HG03139 (cell line): ENCODE data around the gene SBK2.
"Not testable (repeated sequence)": the region's sequence is repeated elsewhere in the genome, so short reads cannot be mapped to it uniquely, and the experiment has no call there.

ENCODE experiments used
- ATAC-seq: cut with Tn5 transposase; IDR thresholded peaks from one replicate; pipeline ENCODE4 v1.9.1; 2021; ENCODE audit not compliant: unreplicated experiment

The SBK2 gene

GRCh38 chr19:55503157-55503501, 33.8 kb downstream of the SBK2 start:
- ATAC-seq, result no peak

- no peak for ATAC-seq
Observed at GRCh38 chr19:55502197-55502952, 34.6 kb downstream of the SBK2 start.

- ATAC-seq, result no peak
Observed at GRCh38 chr19:55500368-55500952, 36.5 kb downstream of the SBK2 start.

GRCh38 chr19:55498246-55498840, 38.6 kb downstream of the SBK2 start:
- ATAC-seq, result no peak

GRCh38 chr19:55497763-55498162, 39.2 kb downstream of the SBK2 start:
- ATAC-seq, result no peak

- not testable (repeated sequence) for ATAC-seq
Observed at GRCh38 chr19:55496820-55497219, 40.1 kb downstream of the SBK2 start.

- no peak for ATAC-seq
Observed at GRCh38 chr19:55495646-55496349, 41.1 kb downstream of the SBK2 start.

- no peak for ATAC-seq
Observed at GRCh38 chr19:55494172-55494761, 42.7 kb downstream of the SBK2 start.

GRCh38 chr19:55493645-55494171, 43.2 kb downstream of the SBK2 start:
- no peak for ATAC-seq

- no peak for ATAC-seq
Observed at GRCh38 chr19:55493052-55493644, 43.8 kb downstream of the SBK2 start.

GRCh38 chr19:55492362-55492944, 44.5 kb downstream of the SBK2 start:
- ATAC-seq, result no peak

- ATAC-seq, result no peak
Observed at GRCh38 chr19:55491546-55492360, 45.2 kb downstream of the SBK2 start.

GRCh38 chr19:55490478-55491432, 46.2 kb downstream of the SBK2 start:
- ATAC-seq, result no peak

- ATAC-seq, result no peak
Observed at GRCh38 chr19:55489711-55490477, 47.0 kb downstream of the SBK2 start.

GRCh38 chr19:55488986-55489710, 47.8 kb downstream of the SBK2 start:
- ATAC-seq, result no peak

- ATAC-seq, result no peak
Observed at GRCh38 chr19:55487924-55488687, 48.8 kb downstream of the SBK2 start, which contains the start of gene SSC5D. TSS of gene SSC5D (plus strand) at chr19:55488436. CDS start at chr19:55488590, 154 bp downstream.
